Motor neuron (in vitro differentiated cells): ENCODE measurements around the gene SPINDOC. TPM values are rescaled to one million over a fixed set of nuclear protein-coding genes. Genes with fewer than 3 reads are reported as not detected.

ENCODE experiments used
- ATAC-seq, 8 experiments: fragments of 200-7000 bp; cut with Tn5 transposase; replicated peaks in 6 of 8; 2 replicates each; pipeline ENCODE4 v1.8.0; 2021; ENCODE audit warnings: mild to moderate bottlenecking in 8 of 8, moderate library complexity in 8 of 8
- H3K27ac ChIP-seq, 2 donors: fragments of 250-450 bp; sonication (Bioruptor Pico); 2 replicates each; pipeline ENCODE4 v1.9.0; 2021; ENCODE audit warnings: antibody characterized with exemption in 2 of 2, mild to moderate bottlenecking in 2 of 2, moderate library complexity in 1 of 2
- H3K4me1 ChIP-seq, 2 donors: fragments of 250-450 bp; sonication (Bioruptor Pico); replicated peaks in 1 of 2; 2 replicates each; pipeline ENCODE4 v1.6.1; 2021; ENCODE audit warnings: antibody characterized with exemption in 2 of 2, mild to moderate bottlenecking in 2 of 2, moderate library complexity in 1 of 2
- H3K4me3 ChIP-seq, 5 donors: fragments of 250-450 bp; sonication (Bioruptor Pico); 2 replicates each; pipeline ENCODE4 v1.9.0; 2021; ENCODE audit warnings: antibody characterized with exemption in 5 of 5, mild to moderate bottlenecking in 5 of 5, moderate library complexity in 4 of 5
- WGBS, 10 experiments: fragments of 450-650 bp; shearing (Covaris generic); methylation state at CpG; one replicate each; pipeline ENCODE4 v1.0.0; 2022; 5-methylcytosine and 5-hydroxymethylcytosine counted together
- in situ Hi-C, 9 experiments: fragments of 400-800 bp; cut with MboI; loops; one replicate each; pipeline ENCODE4 v1.15.0; 2021; ENCODE audit warnings: low sequenced_read_pairs in 9 of 9, low pct_unique_long_range_greater_than_20kb in 2 of 9; ENCODE audit not compliant: unreplicated experiment in 9 of 9
- total RNA-seq, 8 experiments: library from RNA; unstranded; fragments of 300-600 nt; gene quantifications; 2 replicates each; pipeline versions ENCODE4 v1.2.3 to v1.2.4, GENCODE V29; 2022

The SPINDOC gene
- total RNA-seq, 8 experiments from 2014 or later, result 16.6 to 61.5 (median 23.5) TPM

GRCh38 chr11:63838678-63839507 is 25.6 kb downstream of the SPINDOC start, which contains the start of gene MARK2:
MARK2 (plus strand) TSS chr11:63839110; CDS start chr11:63839507, 397 bp downstream.
- Histone ChIP-seq H3K27ac (peak within 1 kb of the TSS; percentile 77), H3K4me3 (peak within 1 kb of the TSS; percentile 49 to 91 (median 77)), H3K4me1 (peaks cover 18 to 21% of the 10 kb centered on the region in 2 donors)
- peak; percentile 85 to 93 (median 90) for ATAC-seq
- 0% methylated on average over 1 to 7 of the region's 100 CpGs; no CpG with 5 or more reads in 6 of the 10 experiments for WGBS, 10 experiments
- in situ Hi-C loops, result loop anchor here in 8 of 9 experiments (10.0 to 25.0 kb wide), 4 partner anchors 98 to 323 kb away; partner anchors contain the start of genes MACROD1 (in 7 of the 8), NAA40 (in 2 of the 8) and COX8A (in 1 of the 8)

- H3K27ac ChIP-seq, result peak overlapping the region; percentile 77
- 0 to 6% (median 0%) methylated on average over 2 to 18 of the region's 40 CpGs; no CpG with 5 or more reads in 1 of the 10 experiments for WGBS, 10 experiments
- in situ Hi-C loops, result loop anchor here in 8 of 9 experiments (10.0 to 25.0 kb wide), 4 partner anchors 98 to 323 kb away; partner anchors contain the start of genes MACROD1 (in 7 of the 8), NAA40 (in 2 of the 8) and COX8A (in 1 of the 8)
- H3K4me3 ChIP-seq, result peak overlapping the region; percentile 49 to 91 (median 77)
- peaks cover 21% of the 10 kb centered on the region in 2 donors for H3K4me1 ChIP-seq
- ATAC-seq, result no peak
These were observed 26.5 kb downstream of the SPINDOC start for GRCh38 chr11:63839508-63840355.

- no peak for ATAC-seq
- peak overlapping the region; percentile 49 to 91 (median 77) for H3K4me3 ChIP-seq
- no peak overlapping the region for H3K27ac ChIP-seq
- in situ Hi-C loops, result loop anchor here in 8 of 9 experiments (25.0 kb wide), 3 partner anchors 97 to 322 kb away; partner anchors contain the start of genes MACROD1 (in 7 of the 8), NAA40 (in 2 of the 8) and COX8A (in 1 of the 8)
- H3K4me1 ChIP-seq, result peaks cover 24 to 28% of the 10 kb centered on the region in 2 donors
- WGBS, 10 experiments, result 0 to 11% (median 6%) methylated on average over 3 to 12 of the region's 13 CpGs
These were observed 27.3 kb downstream of the SPINDOC start for GRCh38 chr11:63840356-63841060.

GRCh38 chr11:63841554-63841953 is 28.3 kb downstream of the SPINDOC start:
- Histone ChIP-seq H3K4me1 (peaks cover 24 to 29% of the 10 kb centered on the region in 2 donors), H3K4me3 (peak overlapping the region; percentile 49 to 91 (median 77)), H3K27ac (no peak overlapping the region)
- in situ Hi-C loops, result loop anchor here in 8 of 9 experiments (25.0 kb wide), 3 partner anchors 96 to 321 kb away; partner anchors contain the start of genes MACROD1 (in 7 of the 8), NAA40 (in 2 of the 8) and COX8A (in 1 of the 8)
- WGBS, 10 experiments, result 11 to 100% (median 30%) methylated on average over 1 to 3 of the region's 3 CpGs; no CpG with 5 or more reads in 1 of the 10 experiments
- ATAC-seq, result peak in 1 of 8 experiments; percentile 0

- in situ Hi-C loops, result loop anchor here in 8 of 9 experiments (25.0 kb wide), 3 partner anchors 94 to 319 kb away; partner anchors contain the start of genes MACROD1 (in 7 of the 8), NAA40 (in 2 of the 8) and COX8A (in 1 of the 8)
- ATAC-seq, result no peak
These were observed 29.8 kb downstream of the SPINDOC start for GRCh38 chr11:63843041-63843440.

GRCh38 chr11:63844836-63845235 is 31.6 kb downstream of the SPINDOC start:
- Histone ChIP-seq H3K27ac (no peak overlapping the region), H3K4me3 (no peak overlapping the region), H3K4me1 (peaks cover 22 to 25% of the 10 kb centered on the region in 2 donors)
- ATAC-seq, result peak in 1 of 8 experiments; percentile 14
- in situ Hi-C loops, result loop anchor here in 8 of 9 experiments (25.0 kb wide), 3 partner anchors 92 to 317 kb away; partner anchors contain the start of genes MACROD1 (in 7 of the 8), NAA40 (in 2 of the 8) and COX8A (in 1 of the 8)
- 51 to 100% (median 82%) methylated on average over 1 to 4 of the region's 4 CpGs; no CpG with 5 or more reads in 4 of the 10 experiments for WGBS, 10 experiments

More at GRCh38 chr11:63843041-63843440, 29.8 kb downstream of the SPINDOC start:
- H3K4me3 ChIP-seq, result no peak overlapping the region
- no peak overlapping the region for H3K27ac ChIP-seq
- 60 to 100% (median 80%) methylated on average over 1 of the region's 1 CpG; no CpG with 5 or more reads in 4 of the 10 experiments for WGBS, 10 experiments
- H3K4me1 ChIP-seq, result peaks cover 22 to 28% of the 10 kb centered on the region in 2 donors

GRCh38 chr11:63845303-63845702 is 32.0 kb downstream of the SPINDOC start:
- peak in 7 of 8 experiments; percentile 32 to 94 (median 51) for ATAC-seq

GRCh38 chr11:63845911-63846310 is 32.7 kb downstream of the SPINDOC start:
- Histone ChIP-seq H3K4me3 (no peak overlapping the region), H3K27ac (no peak overlapping the region), H3K4me1 (peaks cover 17 to 23% of the 10 kb centered on the region in 2 donors)
- 90 to 100% (median 96%) methylated on average over 4 to 7 of the region's 7 CpGs; no CpG with 5 or more reads in 4 of the 10 experiments for WGBS, 10 experiments
- in situ Hi-C loops, result loop anchor here in 8 of 9 experiments (25.0 kb wide), 3 partner anchors 91 to 316 kb away; partner anchors contain the start of genes MACROD1 (in 7 of the 8), NAA40 (in 2 of the 8) and COX8A (in 1 of the 8)
- ATAC-seq, result no peak

More at GRCh38 chr11:63845303-63845702, 32.0 kb downstream of the SPINDOC start:
- in situ Hi-C loops, result loop anchor here in 8 of 9 experiments (25.0 kb wide), 3 partner anchors 92 to 317 kb away; partner anchors contain the start of genes MACROD1 (in 7 of the 8), NAA40 (in 2 of the 8) and COX8A (in 1 of the 8)
- Histone ChIP-seq H3K27ac (no peak overlapping the region), H3K4me1 (peaks cover 22 to 25% of the 10 kb centered on the region in 2 donors), H3K4me3 (no peak overlapping the region)
- WGBS, 10 experiments, result 0 to 100% (median 82%) methylated on average over 1 of the region's 2 CpGs; no CpG with 5 or more reads in 4 of the 10 experiments

GRCh38 chr11:63846897-63847296 is 33.6 kb downstream of the SPINDOC start:
- Histone ChIP-seq H3K4me3 (no peak overlapping the region), H3K27ac (no peak overlapping the region), H3K4me1 (peaks cover 7 to 21% of the 10 kb centered on the region in 2 donors)
- in situ Hi-C loops, result loop anchor here in 8 of 9 experiments (25.0 kb wide), 3 partner anchors 90 to 315 kb away; partner anchors contain the start of genes MACROD1 (in 7 of the 8), NAA40 (in 2 of the 8) and COX8A (in 1 of the 8)
- WGBS, 10 experiments, result 93 to 100% (median 98%) methylated on average over 1 to 4 of the region's 6 CpGs; no CpG with 5 or more reads in 6 of the 10 experiments
- no peak for ATAC-seq

GRCh38 chr11:63847363-63847762 is 34.1 kb downstream of the SPINDOC start:
- no peak overlapping the region for H3K4me3 ChIP-seq
- H3K4me1 ChIP-seq, result peaks cover 6 to 16% of the 10 kb centered on the region in 2 donors
- 57 to 100% (median 91%) methylated on average over 1 to 3 of the region's 3 CpGs; no CpG with 5 or more reads in 4 of the 10 experiments for WGBS, 10 experiments
- no peak for ATAC-seq
- in situ Hi-C loops, result loop anchor here in 8 of 9 experiments (25.0 kb wide), 3 partner anchors 90 to 315 kb away; partner anchors contain the start of genes MACROD1 (in 7 of the 8), NAA40 (in 2 of the 8) and COX8A (in 1 of the 8)
- H3K27ac ChIP-seq, result no peak overlapping the region
